HEK293T (cell line): ENCODE results near the gene ACYP1.

Source experiments
- ARNT ChIP-seq: fragments of 450-650 bp; IDR thresholded peaks from 2 replicates; pipeline ENCODE4 v1.6.1; 2017; ENCODE audit warnings: mild to moderate bottlenecking
- BHLHE40 ChIP-seq: fragments of 450-650 bp; IDR thresholded peaks from 2 replicates; pipeline ENCODE4 v1.6.1; 2016; ENCODE audit warnings: mild to moderate bottlenecking, moderate library complexity, borderline replicate concordance
- ZNF384 ChIP-seq: fragments of 450-650 bp; IDR thresholded peaks from 2 replicates; pipeline ENCODE4 v1.6.1; 2016

DNA sequence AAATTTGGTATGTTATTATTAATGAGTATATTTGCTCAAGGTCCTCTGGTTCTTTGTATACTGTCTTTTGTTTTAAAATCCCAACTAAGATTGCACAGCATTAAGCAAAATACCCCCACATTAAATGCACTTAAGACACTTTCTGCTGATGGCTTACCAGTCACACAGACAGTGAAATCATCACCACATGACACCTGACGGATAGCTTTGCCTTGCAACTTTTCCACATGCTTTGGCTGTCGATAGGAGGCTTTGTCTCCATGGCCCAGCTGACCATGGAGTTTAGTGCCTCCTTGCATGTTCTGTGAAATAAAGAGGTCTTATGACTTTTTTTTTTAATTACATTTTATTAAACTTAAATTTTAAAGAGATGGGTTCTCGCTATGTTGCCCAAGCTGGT is 43.4 kb upstream of the ACYP1 start:
- no peak for TF ChIP-seq BHLHE40
- TF ChIP-seq ARNT = no peak
- TF ChIP-seq ZNF384 = no peak
